ENCODE results near the gene BOD1L1.

The BOD1L1 gene

GRCh38 chr4:13541176-13541604 is 86.3 kb downstream of the BOD1L1 start:
- Histone ChIP-seq H3K4me3 (ENCODE audit: insufficient read depth, low read depth, low read length, poor library complexity, severe bottlenecking) (no peak overlapping the region), H3K36me3 (ENCODE audit: control insufficient read depth, insufficient read depth, low read length) (no peaks in the 10 kb centered on the region), H3K27ac (ENCODE audit: insufficient read depth, low read length, poor library complexity, severe bottlenecking) (no peak overlapping the region), H3K9me3 (ENCODE audit: control insufficient read depth, low read length) (peaks cover 19% of the 10 kb centered on the region), H3K4me1 (ENCODE audit: control insufficient read depth, insufficient read depth, low read length, poor library complexity, severe bottlenecking) (peaks cover 33% of the 10 kb centered on the region), H3K27me3 (replicated peaks; ENCODE audit: control insufficient read depth, insufficient read depth, low read length, poor library complexity, severe bottlenecking) (peaks cover 98% of the 10 kb centered on the region)
- DNase-seq, result no peak

- peaks cover 98% of the 10 kb centered on the region for H3K27me3 ChIP-seq (replicated peaks; ENCODE audit: control insufficient read depth, insufficient read depth, low read length, poor library complexity, severe bottlenecking)
- H3K4me1 ChIP-seq (ENCODE audit: control insufficient read depth, insufficient read depth, low read length, poor library complexity, severe bottlenecking), result peaks cover 33% of the 10 kb centered on the region
- DNase-seq, result no peak
Observed at GRCh38 chr4:13540446-13541175, 86.9 kb downstream of the BOD1L1 start.

GRCh38 chr4:13539619-13540445 is 87.7 kb downstream of the BOD1L1 start:
- H3K4me1 ChIP-seq (ENCODE audit: control insufficient read depth, insufficient read depth, low read length, poor library complexity, severe bottlenecking), result peaks cover 29% of the 10 kb centered on the region
- no peak overlapping the region for H3K4me3 ChIP-seq (ENCODE audit: insufficient read depth, low read depth, low read length, poor library complexity, severe bottlenecking)
- H3K36me3 ChIP-seq (ENCODE audit: control insufficient read depth, insufficient read depth, low read length), result no peaks in the 10 kb centered on the region
- peaks cover 18% of the 10 kb centered on the region for H3K9me3 ChIP-seq (ENCODE audit: control insufficient read depth, low read length)
- no peak overlapping the region for H3K27ac ChIP-seq (ENCODE audit: insufficient read depth, low read length, poor library complexity, severe bottlenecking)
- H3K27me3 ChIP-seq (replicated peaks; ENCODE audit: control insufficient read depth, insufficient read depth, low read length, poor library complexity, severe bottlenecking), result peaks cover 99% of the 10 kb centered on the region
- DNase-seq, result no peak

More at GRCh38 chr4:13540446-13541175, 86.9 kb downstream of the BOD1L1 start:
- Histone ChIP-seq H3K27ac (ENCODE audit: insufficient read depth, low read length, poor library complexity, severe bottlenecking) (no peak overlapping the region), H3K36me3 (ENCODE audit: control insufficient read depth, insufficient read depth, low read length) (no peaks in the 10 kb centered on the region), H3K9me3 (ENCODE audit: control insufficient read depth, low read length) (peaks cover 18% of the 10 kb centered on the region), H3K4me3 (ENCODE audit: insufficient read depth, low read depth, low read length, poor library complexity, severe bottlenecking) (no peak overlapping the region)

- Histone ChIP-seq H3K4me3 (ENCODE audit: insufficient read depth, low read depth, low read length, poor library complexity, severe bottlenecking) (no peak overlapping the region), H3K27ac (ENCODE audit: insufficient read depth, low read length, poor library complexity, severe bottlenecking) (no peak overlapping the region), H3K4me1 (ENCODE audit: control insufficient read depth, insufficient read depth, low read length, poor library complexity, severe bottlenecking) (peaks cover 23% of the 10 kb centered on the region), H3K27me3 (replicated peaks; ENCODE audit: control insufficient read depth, insufficient read depth, low read length, poor library complexity, severe bottlenecking) (peaks cover 99% of the 10 kb centered on the region), H3K36me3 (ENCODE audit: control insufficient read depth, insufficient read depth, low read length) (no peaks in the 10 kb centered on the region), H3K9me3 (ENCODE audit: control insufficient read depth, low read length) (peaks cover 18% of the 10 kb centered on the region)
- DNase-seq, result no peak
Observed at GRCh38 chr4:13539047-13539618, 88.4 kb downstream of the BOD1L1 start.

GRCh38 chr4:13538427-13538973 is 89.0 kb downstream of the BOD1L1 start:
- Histone ChIP-seq H3K4me1 (ENCODE audit: control insufficient read depth, insufficient read depth, low read length, poor library complexity, severe bottlenecking) (peaks cover 17% of the 10 kb centered on the region), H3K36me3 (ENCODE audit: control insufficient read depth, insufficient read depth, low read length) (no peaks in the 10 kb centered on the region), H3K9me3 (ENCODE audit: control insufficient read depth, low read length) (peaks cover 18% of the 10 kb centered on the region), H3K4me3 (ENCODE audit: insufficient read depth, low read depth, low read length, poor library complexity, severe bottlenecking) (no peak overlapping the region), H3K27me3 (replicated peaks; ENCODE audit: control insufficient read depth, insufficient read depth, low read length, poor library complexity, severe bottlenecking) (peaks cover 99% of the 10 kb centered on the region), H3K27ac (ENCODE audit: insufficient read depth, low read length, poor library complexity, severe bottlenecking) (no peak overlapping the region)
- no peak for DNase-seq

- peaks cover 98% of the 10 kb centered on the region for H3K27me3 ChIP-seq (replicated peaks; ENCODE audit: control insufficient read depth, insufficient read depth, low read length, poor library complexity, severe bottlenecking)
- H3K9me3 ChIP-seq (ENCODE audit: control insufficient read depth, low read length), result peaks cover 18% of the 10 kb centered on the region
- no peak for DNase-seq
Observed at GRCh38 chr4:13537832-13538177, 89.7 kb downstream of the BOD1L1 start.

GRCh38 chr4:13537011-13537831 is 90.3 kb downstream of the BOD1L1 start:
- Histone ChIP-seq H3K27ac (ENCODE audit: insufficient read depth, low read length, poor library complexity, severe bottlenecking) (no peak overlapping the region), H3K9me3 (ENCODE audit: control insufficient read depth, low read length) (peaks cover 18% of the 10 kb centered on the region)
- DNase-seq, result no peak

More at GRCh38 chr4:13537832-13538177, 89.7 kb downstream of the BOD1L1 start:
- H3K36me3 ChIP-seq (ENCODE audit: control insufficient read depth, insufficient read depth, low read length), result no peaks in the 10 kb centered on the region
- no peak overlapping the region for H3K27ac ChIP-seq (ENCODE audit: insufficient read depth, low read length, poor library complexity, severe bottlenecking)
- peaks cover 14% of the 10 kb centered on the region for H3K4me1 ChIP-seq (ENCODE audit: control insufficient read depth, insufficient read depth, low read length, poor library complexity, severe bottlenecking)
- H3K4me3 ChIP-seq (ENCODE audit: insufficient read depth, low read depth, low read length, poor library complexity, severe bottlenecking), result no peak overlapping the region

GRCh38 chr4:13536607-13537006 is 90.9 kb downstream of the BOD1L1 start:
- no peaks in the 10 kb centered on the region for H3K36me3 ChIP-seq (ENCODE audit: control insufficient read depth, insufficient read depth, low read length)
- no peak overlapping the region for H3K4me3 ChIP-seq (ENCODE audit: insufficient read depth, low read depth, low read length, poor library complexity, severe bottlenecking)
- peaks cover 18% of the 10 kb centered on the region for H3K9me3 ChIP-seq (ENCODE audit: control insufficient read depth, low read length)
- H3K4me1 ChIP-seq (ENCODE audit: control insufficient read depth, insufficient read depth, low read length, poor library complexity, severe bottlenecking), result peaks cover 2% of the 10 kb centered on the region
- H3K27me3 ChIP-seq (replicated peaks; ENCODE audit: control insufficient read depth, insufficient read depth, low read length, poor library complexity, severe bottlenecking), result peaks cover 96% of the 10 kb centered on the region
- H3K27ac ChIP-seq (ENCODE audit: insufficient read depth, low read length, poor library complexity, severe bottlenecking), result no peak overlapping the region
- DNase-seq, result no peak

More at GRCh38 chr4:13537011-13537831, 90.3 kb downstream of the BOD1L1 start:
- Histone ChIP-seq H3K36me3 (ENCODE audit: control insufficient read depth, insufficient read depth, low read length) (no peaks in the 10 kb centered on the region), H3K27me3 (replicated peaks; ENCODE audit: control insufficient read depth, insufficient read depth, low read length, poor library complexity, severe bottlenecking) (peaks cover 96% of the 10 kb centered on the region), H3K4me3 (ENCODE audit: insufficient read depth, low read depth, low read length, poor library complexity, severe bottlenecking) (no peak overlapping the region), H3K4me1 (ENCODE audit: control insufficient read depth, insufficient read depth, low read length, poor library complexity, severe bottlenecking) (peaks cover 8% of the 10 kb centered on the region)

GRCh38 chr4:13535708-13536361 is 91.7 kb downstream of the BOD1L1 start:
- H3K4me1 ChIP-seq (ENCODE audit: control insufficient read depth, insufficient read depth, low read length, poor library complexity, severe bottlenecking), result peaks cover 6% of the 10 kb centered on the region
- peaks cover 18% of the 10 kb centered on the region for H3K9me3 ChIP-seq (ENCODE audit: control insufficient read depth, low read length)
- no peaks in the 10 kb centered on the region for H3K36me3 ChIP-seq (ENCODE audit: control insufficient read depth, insufficient read depth, low read length)
- H3K27me3 ChIP-seq (replicated peaks; ENCODE audit: control insufficient read depth, insufficient read depth, low read length, poor library complexity, severe bottlenecking), result peaks cover 96% of the 10 kb centered on the region
- H3K27ac ChIP-seq (ENCODE audit: insufficient read depth, low read length, poor library complexity, severe bottlenecking), result no peak overlapping the region
- DNase-seq, result no peak
- H3K4me3 ChIP-seq (ENCODE audit: insufficient read depth, low read depth, low read length, poor library complexity, severe bottlenecking), result no peak overlapping the region

Measured in effector memory CD4-positive, alpha-beta T cell (primary cell).